ENCODE data around the gene CLTB.
A peak's percentile ranks its signal among the peaks of the same experiment; 100 is the strongest.

CLTB gene

DNA sequence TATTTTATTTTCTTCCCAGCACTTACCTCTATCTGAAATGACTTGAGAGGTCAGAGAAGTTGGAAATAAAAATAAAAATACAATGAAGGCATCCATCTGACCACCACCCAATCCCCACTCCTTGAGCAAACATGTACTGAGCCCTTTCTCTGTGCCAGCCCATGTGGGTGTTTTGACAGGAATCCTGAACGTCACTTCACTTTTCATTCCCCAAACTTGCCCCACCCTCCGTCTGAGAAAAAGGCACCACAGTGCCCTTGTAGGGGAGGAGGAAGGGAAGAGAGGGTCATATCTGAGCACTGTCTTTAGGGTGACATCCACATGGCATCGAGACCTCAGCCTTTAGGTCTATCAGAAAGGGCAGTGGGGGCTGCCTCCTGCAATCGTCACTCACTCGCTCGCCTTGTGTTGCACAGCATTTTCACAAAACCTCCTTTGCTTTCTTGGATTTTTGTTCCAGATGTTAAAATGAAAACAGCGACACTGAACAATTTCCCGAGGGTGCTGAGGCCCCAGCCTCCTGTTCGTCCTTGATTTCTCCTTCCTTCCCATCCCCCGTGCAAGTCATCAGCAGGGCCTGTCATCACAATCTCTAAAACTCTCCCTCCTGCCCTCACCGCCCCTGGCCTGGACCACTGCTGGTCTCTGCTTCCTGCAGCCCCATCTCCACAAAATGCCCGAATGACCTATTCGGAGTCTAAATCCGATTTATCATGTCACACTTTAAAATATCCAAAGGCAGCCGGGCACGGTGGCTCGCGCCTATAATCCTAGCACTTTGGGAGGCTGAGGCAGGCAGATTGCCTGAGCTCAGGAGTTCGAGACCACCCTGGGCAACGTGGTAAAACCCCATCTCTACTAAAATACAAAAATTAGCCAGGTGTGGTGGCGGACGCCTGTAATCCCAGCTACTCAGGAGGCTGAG is 14.8 kb downstream of the CLTB start:
- no peak for DNase-seq

GRCh38 chr5:176400382-176401156 is 15.8 kb downstream of the CLTB start:
- DNase-seq: no peak

GRCh38 chr5:176397736-176398420 is 18.5 kb downstream of the CLTB start:
- no peak for DNase-seq

GRCh38 chr5:176396330-176396729 is 20.0 kb downstream of the CLTB start:
- no peak for DNase-seq

DNA sequence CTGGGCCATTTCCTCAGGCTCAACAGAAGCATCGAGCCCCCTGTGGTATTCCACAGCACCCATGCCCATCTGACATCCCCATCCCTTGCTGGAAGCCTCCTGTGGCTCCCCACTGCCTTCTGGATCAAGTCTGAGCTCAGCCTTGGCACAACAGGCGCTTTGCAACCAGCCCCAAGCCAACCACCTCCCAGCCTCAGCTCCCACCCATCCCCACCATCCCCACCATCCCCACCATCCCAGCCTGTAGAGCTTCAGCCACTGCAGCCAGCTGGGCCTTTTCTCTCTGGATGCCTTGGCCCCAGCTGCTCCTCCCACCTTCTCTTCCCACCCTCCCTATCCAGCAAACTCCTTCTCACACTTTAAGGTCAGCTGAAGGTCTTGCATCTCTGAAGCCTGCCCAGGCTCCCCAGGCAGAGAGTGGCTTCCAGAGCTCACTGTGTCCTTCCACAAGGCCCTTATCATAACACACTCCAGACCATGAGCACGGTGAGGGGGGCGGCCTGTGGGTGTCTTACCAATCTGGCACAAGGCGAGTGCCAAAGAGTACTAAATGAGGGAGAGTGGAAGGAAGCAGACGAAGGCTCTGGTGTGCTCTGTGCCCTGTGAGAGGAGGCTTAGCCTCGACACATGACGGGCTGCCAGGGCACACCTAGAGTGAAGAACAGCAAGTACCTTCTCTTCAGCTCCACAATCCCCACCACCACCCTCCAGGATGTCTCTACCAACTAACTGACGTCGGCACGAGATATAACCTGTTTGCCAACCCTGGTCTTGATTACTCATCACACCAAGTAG is 21.3 kb downstream of the CLTB start:
- no peak for DNase-seq

GRCh38 chr5:176394096-176394495 is 22.2 kb downstream of the CLTB start:
- no peak for DNase-seq

DNA sequence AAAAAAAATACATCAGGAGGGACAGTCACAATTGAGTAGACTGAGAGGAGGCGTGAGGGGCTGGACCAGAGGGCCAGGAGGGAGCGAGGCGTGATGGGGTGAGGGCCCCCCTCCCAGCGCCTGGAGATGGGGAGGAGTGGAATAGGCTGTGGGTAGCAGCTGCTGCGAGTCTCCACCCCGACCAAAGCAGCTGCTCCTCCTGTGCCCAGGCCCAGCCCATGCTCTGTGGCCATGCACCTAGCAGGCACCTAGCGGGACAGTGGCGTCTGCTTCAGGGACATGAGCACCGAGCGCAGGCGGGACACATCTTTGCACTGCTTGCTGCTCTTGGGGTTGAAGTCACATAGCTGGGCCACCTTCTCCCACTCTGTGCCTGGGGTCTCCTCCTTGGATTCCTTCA is 23.8 kb downstream of the CLTB start:
- DNase-seq: no peak

DNA sequence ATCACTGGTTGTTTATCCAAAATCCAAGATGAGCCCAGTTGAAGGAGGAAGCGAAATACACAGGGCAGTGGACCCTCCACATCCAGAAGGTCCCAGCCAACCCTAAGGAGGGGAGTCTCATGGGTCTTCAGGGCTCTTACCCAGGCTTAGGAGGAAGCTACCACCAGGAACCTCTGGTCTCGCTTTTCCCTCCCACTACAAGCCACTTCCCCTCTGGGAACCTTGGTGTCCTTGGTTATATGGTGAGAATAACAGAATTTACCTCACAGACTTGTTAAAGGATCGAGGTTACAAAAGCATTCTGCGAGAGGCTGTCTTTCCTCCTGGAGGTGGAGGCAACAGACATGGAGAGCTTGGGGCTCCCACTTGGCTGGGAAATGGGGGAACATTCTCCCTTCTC is 24.3 kb downstream of the CLTB start:
- no peak for DNase-seq

GRCh38 chr5:176391479-176391878 is 24.9 kb downstream of the CLTB start:
- no peak for DNase-seq

GRCh38 chr5:176389135-176390123 is 26.9 kb downstream of the CLTB start:
- DNase-seq: no peak

GRCh38 chr5:176388444-176389134 is 27.8 kb downstream of the CLTB start, which contains the start of the genes HIGD2A and NOP16:
HIGD2A (plus strand) TSS chr5:176388751; CDS start chr5:176388820, 69 bp downstream.
NOP16 (minus strand) TSS chr5:176388598; CDS start chr5:176388539, 59 bp downstream.
- peak; percentile 100 for DNase-seq

DNA sequence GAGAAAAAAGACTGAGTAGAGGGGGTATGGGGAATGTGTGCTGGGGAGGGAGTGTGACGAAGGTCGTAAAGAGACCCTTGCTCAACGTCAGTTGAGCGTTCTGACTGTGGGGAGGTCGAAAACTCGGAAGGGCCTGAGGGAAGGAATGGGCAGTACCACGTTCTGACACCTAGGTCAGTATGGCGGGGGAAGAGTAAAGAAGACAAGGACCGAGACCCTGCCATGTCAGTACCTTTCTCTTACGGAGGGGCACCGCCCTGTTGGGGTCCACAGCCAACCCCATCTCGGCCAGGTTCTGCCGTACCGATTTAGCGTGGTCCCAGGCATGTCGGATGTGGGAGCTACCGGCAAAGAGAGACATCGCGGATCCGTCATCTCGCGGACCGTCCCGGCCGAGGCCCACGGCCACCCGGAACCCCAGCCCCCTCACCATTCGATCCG is 28.3 kb downstream of the CLTB start:
- DNase-seq: peak; percentile 62

- DNase-seq: peak; percentile 48
Observed at GRCh38 chr5:176387384-176387925, 28.9 kb downstream of the CLTB start.

DNA sequence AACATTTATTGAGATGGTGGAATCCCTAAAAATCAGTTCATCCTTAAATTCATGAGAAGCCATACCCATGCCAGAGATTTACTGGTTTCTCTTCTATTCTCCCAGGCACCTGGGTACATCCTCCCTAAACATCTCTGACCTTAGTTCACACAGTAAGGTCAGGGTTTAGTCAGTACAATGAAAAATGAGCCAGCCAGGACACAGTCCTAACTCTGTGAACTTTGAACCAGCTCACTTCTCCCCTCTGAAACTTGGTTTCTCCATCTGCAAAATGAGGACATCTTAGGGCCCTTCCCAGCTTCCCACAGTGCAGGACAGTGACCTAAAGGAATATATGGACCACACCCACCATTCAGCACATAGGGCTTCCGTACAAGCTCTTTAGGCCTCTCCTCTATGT is 29.8 kb downstream of the CLTB start:
- no peak for DNase-seq

- DNase-seq: no peak
Observed at GRCh38 chr5:176384991-176385390, 31.3 kb downstream of the CLTB start.

GRCh38 chr5:176384366-176384930 is 31.9 kb downstream of the CLTB start:
- DNase-seq: no peak

GRCh38 chr5:176383961-176384360 is 32.4 kb downstream of the CLTB start:
- no peak for DNase-seq

GRCh38 chr5:176383248-176383905 is 33.0 kb downstream of the CLTB start:
- no peak for DNase-seq

DNA sequence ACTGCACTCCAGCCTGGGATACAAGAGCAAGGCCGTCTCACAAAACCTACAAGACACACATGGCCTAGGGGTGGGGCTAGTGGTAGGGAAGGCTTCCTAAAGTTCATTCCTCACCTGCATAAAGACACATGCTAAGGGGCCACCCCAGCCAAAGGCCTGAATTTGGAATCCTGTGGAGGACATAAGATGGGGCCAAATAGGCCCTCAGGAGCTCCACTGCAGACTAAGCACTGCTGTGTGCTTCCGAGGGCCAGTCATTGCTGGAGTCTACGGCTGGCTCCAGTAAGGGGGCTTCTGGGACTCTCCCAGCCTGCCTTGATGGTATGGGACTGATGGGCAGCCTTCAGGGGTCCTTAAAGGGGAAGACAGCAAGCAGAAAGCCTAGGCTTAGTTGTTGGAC is 33.6 kb downstream of the CLTB start:
- no peak for DNase-seq

Measured in hematopoietic multipotent progenitor cell treated with erythropoietin and hydrocortisone succinate and interleukin-3 and kit ligand, for 6 days (in vitro differentiated cells).